Measurements from ENCODE around the gene EEF1A2.

DNA sequence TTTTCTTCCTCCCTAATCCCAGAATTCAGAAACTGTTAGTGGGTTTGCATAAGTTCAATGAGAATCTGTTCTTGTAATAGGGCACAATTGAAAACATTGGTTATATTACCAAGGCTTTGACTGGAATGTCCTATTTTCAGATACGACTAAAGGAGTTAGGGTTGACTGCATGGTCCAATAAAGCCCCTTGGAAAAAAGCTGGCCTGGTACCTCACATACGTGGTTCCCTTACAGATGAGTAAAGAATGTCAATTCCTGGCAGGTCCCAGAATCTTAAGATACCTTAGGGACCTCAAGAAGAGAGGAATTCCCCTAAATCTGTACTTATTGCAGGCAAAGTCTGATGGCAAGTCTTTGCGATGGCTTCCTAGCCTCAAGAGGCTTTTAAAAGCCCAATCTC lies 26.3 kb upstream of the EEF1A2 start:
- no peak for TF ChIP-seq POLR2A (IDR thresholded peaks at IDR 0.05)
- TF ChIP-seq, protein P1, sequence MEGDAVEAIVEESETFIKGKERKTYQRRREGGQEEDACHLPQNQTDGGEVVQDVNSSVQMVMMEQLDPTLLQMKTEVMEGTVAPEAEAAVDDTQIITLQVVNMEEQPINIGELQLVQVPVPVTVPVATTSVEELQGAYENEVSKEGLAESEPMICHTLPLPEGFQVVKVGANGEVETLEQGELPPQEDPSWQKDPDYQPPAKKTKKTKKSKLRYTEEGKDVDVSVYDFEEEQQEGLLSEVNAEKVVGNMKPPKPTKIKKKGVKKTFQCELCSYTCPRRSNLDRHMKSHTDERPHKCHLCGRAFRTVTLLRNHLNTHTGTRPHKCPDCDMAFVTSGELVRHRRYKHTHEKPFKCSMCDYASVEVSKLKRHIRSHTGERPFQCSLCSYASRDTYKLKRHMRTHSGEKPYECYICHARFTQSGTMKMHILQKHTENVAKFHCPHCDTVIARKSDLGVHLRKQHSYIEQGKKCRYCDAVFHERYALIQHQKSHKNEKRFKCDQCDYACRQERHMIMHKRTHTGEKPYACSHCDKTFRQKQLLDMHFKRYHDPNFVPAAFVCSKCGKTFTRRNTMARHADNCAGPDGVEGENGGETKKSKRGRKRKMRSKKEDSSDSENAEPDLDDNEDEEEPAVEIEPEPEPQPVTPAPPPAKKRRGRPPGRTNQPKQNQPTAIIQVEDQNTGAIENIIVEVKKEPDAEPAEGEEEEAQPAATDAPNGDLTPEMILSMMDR (IDR thresholded peaks at IDR 0.05): no peak
